ENCODE data around the gene OR2T34. TPM values are rescaled to one million over a fixed set of nuclear protein-coding genes. Genes with fewer than 3 reads are reported as not detected.
"Not testable (repeated sequence)": the region's sequence is repeated elsewhere in the genome, so short reads cannot be mapped to it uniquely, and the experiment has no call there.

The OR2T34 gene
- total and polyA plus RNA-seq, 7 donors: not detected

DNA sequence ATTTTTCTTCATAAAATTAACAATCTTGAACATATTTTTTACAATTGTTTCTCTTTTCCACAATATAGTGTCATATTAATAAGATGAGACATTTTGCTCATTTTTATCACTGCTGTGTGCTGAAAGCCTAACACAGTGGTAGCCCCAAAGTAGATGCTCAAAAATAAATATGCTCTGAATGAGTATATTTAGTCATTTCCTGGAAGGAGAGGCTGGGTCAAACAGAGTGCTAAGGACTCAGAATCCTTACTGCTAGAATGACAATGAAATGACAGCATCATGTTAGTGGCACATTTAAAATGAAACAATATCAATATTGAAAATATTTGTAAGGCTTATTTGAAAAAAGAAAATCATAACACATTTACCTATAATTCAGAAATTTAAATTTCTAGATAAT is 37.1 kb downstream of the OR2T34 start:
- intact Hi-C loops (cut with DNase I); H3K4me3 ChIP-seq; H3K4me1 ChIP-seq; DNase-seq; H3K27ac ChIP-seq; H3K36me3 ChIP-seq; H3K27me3 ChIP-seq; H3K9me3 ChIP-seq: not testable (repeated sequence)

Small RNA genes within 50 kb of the gene (small RNA-seq; reads per million reads assigned to genes)
- 0 reads per million in 3 donors for gene RF00019

Other genes with a start within 250 kb of the OR2T34 start
- gene OR14C36, start 226.0 kb downstream of the OR2T34 start, total RNA-seq: not detected
- not detected for gene OR14C36, start 226.0 kb downstream of the OR2T34 start, polyA plus RNA-seq
- gene OR2T4, start 213.1 kb downstream of the OR2T34 start, total RNA-seq: not detected
- not detected for gene OR2T4, start 213.1 kb downstream of the OR2T34 start, polyA plus RNA-seq
- not detected for gene OR2T6, start 199.0 kb downstream of the OR2T34 start, total RNA-seq
- not detected for gene OR2T6, start 199.0 kb downstream of the OR2T34 start, polyA plus RNA-seq
- gene OR2T1, start 171.7 kb downstream of the OR2T34 start, total RNA-seq: not detected
- gene OR2T1, start 171.7 kb downstream of the OR2T34 start, polyA plus RNA-seq: not detected
- not detected for gene OR2T2, start 129.1 kb downstream of the OR2T34 start, total RNA-seq
- gene OR2T2, start 129.1 kb downstream of the OR2T34 start, polyA plus RNA-seq: not detected
- not detected for gene OR2T3, start 101.4 kb downstream of the OR2T34 start, total RNA-seq
- gene OR2T3, start 101.4 kb downstream of the OR2T34 start, polyA plus RNA-seq: not detected
- gene OR2T5, start 86.2 kb downstream of the OR2T34 start, total RNA-seq: not detected
- not detected for gene OR2T5, start 86.2 kb downstream of the OR2T34 start, polyA plus RNA-seq
- not detected for gene OR2G6, start 66.7 kb downstream of the OR2T34 start, total RNA-seq
- not detected for gene OR2G6, start 66.7 kb downstream of the OR2T34 start, polyA plus RNA-seq
- not detected for gene OR2T29, start 12.0 kb downstream of the OR2T34 start, total RNA-seq
- gene OR2T29, start 12.0 kb downstream of the OR2T34 start, polyA plus RNA-seq: not detected
- not detected for gene OR2T10, start 22.9 kb upstream of the OR2T34 start, total RNA-seq
- gene OR2T10, start 22.9 kb upstream of the OR2T34 start, polyA plus RNA-seq: under 1 TPM in 1 of 3 donors, not detected in 2; 0.01 TPM
- not detected for gene OR2T11, start 60.3 kb upstream of the OR2T34 start, total RNA-seq
- not detected for gene OR2T11, start 60.3 kb upstream of the OR2T34 start, polyA plus RNA-seq
- not detected for gene OR2T35, start 70.5 kb upstream of the OR2T34 start, total RNA-seq
- not detected for gene OR2T35, start 70.5 kb upstream of the OR2T34 start, polyA plus RNA-seq
- not detected for gene OR2T27, start 80.8 kb upstream of the OR2T34 start, total RNA-seq
- not detected for gene OR2T27, start 80.8 kb upstream of the OR2T34 start, polyA plus RNA-seq
- gene OR14I1, start 128.0 kb upstream of the OR2T34 start, total RNA-seq: not detected
- not detected for gene OR14I1, start 128.0 kb upstream of the OR2T34 start, polyA plus RNA-seq
- gene LYPD8, start 181.0 kb upstream of the OR2T34 start, total RNA-seq: 1 to 10 TPM in 1 of 4 donors, under 1 TPM in 1, not detected in 2; 0.36 to 1.1 TPM
- 100 to 1,000 TPM; 111 to 237 (median 176) TPM for gene LYPD8, start 181.0 kb upstream of the OR2T34 start, polyA plus RNA-seq

Measured in sigmoid colon (tissue), 7 donors.